HL-60/S4 treated with retinoic acid at 250 ng/mL for 4 days and 3 days (cell line): Measurements from ENCODE around the gene TNRC6C.

ENCODE experiments used
- in situ Hi-C: fragments of 300-500 bp; cut with MboI; formaldehyde crosslinking; loops from 2 replicates; pipeline ENCODE4 v1.7.0; 2022; ENCODE audit warnings: low sequenced_read_pairs

Gene TNRC6C

DNA sequence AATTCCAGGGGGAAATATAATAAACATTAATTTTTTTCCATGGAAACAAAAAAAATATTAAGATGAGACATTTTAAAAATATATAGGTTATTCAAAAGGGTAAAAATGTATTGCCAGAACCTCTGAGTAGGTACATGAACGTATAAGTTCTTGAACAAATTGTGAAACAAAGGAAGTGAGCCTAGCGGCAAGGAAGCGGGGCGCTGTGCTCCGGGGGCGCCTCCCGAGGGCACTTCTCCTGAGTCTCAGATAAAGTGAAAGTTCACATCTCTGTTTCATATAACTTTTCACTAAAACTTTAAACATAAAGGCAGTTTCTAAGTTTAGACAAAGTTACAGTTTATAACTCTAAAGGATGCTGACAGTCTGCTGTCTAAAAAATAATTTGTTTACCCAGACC, 52.3 kb downstream of the TNRC6C start:
- in situ Hi-C loops, result loop anchor here (5.0 to 10.0 kb wide), 2 partner anchors 238 to 466 kb away; no protein-coding TSS in a partner anchor

DNA sequence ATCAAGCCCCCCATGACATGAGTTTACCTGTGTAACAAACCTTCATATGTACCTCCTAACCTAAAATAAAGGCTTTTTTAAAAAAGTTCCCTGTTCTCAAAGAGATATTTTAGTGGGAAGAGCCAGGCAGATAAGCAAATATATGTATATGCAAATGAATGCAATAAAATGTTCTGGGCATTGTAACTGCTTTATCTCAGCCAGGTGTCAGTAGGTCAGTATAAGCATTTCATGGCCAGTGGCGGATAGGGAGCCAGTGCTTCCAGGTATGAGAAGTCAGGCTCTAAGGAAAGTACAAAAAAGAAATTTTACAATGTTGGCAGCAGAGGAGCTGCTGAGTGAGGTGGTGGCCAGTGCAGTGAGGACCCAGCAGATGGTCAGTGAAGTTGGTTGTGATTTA, 53.9 kb downstream of the TNRC6C start:
- in situ Hi-C loops, result loop anchor here (5.0 to 10.0 kb wide), 2 partner anchors 240 to 468 kb away; no protein-coding TSS in a partner anchor

DNA sequence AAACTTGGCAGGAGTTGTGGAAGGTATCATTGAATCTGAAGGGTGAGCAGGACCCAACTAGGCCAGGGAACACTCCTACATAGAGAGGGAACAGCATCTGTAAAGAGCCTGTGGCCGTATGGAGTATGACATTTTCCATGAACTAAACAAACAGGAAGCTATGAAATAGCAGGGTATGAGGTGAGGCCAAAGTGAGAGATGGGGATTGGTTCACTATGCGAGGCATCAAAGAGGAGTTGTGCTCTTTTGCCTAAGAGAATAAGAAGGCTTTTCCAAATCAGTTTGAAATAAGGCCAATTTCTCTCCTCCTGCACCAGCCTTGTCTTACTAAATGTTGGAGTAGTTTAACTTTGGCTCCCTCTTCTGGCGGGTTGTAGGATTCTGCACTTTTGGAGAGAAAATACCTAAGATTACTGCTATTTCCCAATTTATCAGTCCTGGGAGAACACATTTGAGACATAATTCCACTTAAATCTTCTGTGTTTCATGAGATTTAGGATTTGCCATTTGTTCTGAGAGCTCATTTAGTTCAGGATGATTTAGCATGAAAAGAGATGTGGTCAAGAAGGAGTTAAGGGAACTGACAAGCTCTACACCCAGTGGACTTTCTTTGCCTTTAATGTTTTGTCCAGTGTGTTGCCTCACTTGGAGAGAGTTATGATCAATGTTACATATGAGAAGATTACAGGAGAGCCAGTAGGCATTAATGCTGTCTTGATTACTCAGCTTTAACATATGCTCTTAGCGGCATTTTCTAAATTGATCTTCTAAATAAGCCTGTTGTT, 55.4 kb downstream of the TNRC6C start:
- in situ Hi-C loops, result loop anchor here (5.0 to 10.0 kb wide), 2 partner anchors 242 to 469 kb away; no protein-coding TSS in a partner anchor

DNA sequence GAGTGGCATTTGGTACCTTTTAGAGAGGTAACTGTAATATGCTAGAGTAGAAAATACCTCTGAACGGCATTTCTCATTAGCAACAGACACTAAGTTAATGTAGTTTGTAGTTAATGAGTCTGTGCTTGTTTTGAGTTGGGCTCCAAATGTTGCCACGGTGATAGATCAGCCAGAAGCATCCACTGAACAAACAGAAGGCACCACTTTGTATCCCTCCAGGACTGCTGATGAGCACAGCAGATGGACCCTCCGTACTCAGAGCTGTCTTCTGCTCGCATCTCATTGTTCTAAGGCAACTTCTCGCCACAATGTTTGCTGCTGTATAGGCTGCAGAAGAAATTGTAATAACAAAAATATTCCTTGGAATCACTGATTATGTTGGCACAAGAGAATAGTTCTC, 56.1 kb downstream of the TNRC6C start:
- in situ Hi-C loops, result loop anchor here (5.0 to 10.0 kb wide), 2 partner anchors 242 to 470 kb away; no protein-coding TSS in a partner anchor

DNA sequence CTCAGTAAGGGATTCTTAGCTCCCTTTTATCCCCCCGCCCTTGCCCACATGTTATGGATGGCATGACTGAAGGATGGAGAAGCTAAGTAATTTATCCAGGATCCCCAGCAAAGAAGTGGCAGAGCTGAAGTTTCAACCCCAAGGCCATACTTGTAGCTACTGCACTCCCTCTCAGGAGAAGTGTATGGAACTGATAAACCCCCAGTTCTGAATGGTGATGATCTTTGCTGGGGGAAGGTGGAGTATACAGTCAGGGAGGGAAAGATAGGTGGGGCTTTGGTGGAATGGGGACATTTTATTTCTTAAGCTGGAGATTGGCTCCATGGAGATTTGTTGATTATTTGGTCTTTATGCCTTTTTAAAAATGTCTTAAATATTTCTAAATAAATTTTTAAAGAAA, 58.3 kb downstream of the TNRC6C start:
- in situ Hi-C loops, result loop anchor here (10.0 kb wide), 1 partner anchor 472 kb away; no protein-coding TSS in a partner anchor

DNA sequence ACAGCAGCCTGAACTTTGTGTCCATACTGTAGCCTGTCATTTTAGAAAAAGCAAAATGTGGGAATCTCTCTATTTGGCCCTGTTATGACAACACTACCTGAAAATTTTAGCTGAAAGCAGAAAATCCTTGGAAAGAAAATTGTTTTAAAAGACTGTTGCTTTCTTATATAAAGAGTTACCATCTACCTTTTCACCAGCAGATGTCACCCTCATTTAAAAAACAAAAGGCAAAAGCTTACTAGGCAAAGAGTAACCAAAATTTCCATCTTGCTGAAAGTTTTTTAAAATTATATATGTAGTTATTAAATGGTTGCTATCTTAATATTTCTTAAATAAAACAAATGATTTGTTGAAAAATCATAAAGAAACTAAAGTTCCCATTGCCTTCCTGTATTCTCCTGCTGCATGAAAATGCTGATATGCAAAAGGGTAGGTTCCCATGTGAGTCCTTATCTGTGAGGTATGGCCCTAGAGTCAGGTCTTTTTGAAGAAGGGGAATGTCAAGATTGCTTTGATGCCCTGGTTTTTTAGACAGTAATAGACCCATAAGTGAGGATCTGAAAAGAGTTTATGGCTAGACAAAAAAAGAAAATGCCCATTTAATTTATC, 61.0 kb downstream of the TNRC6C start:
- in situ Hi-C loops, result loop anchor here (10.0 kb wide), 1 partner anchor 475 kb away; no protein-coding TSS in a partner anchor

DNA sequence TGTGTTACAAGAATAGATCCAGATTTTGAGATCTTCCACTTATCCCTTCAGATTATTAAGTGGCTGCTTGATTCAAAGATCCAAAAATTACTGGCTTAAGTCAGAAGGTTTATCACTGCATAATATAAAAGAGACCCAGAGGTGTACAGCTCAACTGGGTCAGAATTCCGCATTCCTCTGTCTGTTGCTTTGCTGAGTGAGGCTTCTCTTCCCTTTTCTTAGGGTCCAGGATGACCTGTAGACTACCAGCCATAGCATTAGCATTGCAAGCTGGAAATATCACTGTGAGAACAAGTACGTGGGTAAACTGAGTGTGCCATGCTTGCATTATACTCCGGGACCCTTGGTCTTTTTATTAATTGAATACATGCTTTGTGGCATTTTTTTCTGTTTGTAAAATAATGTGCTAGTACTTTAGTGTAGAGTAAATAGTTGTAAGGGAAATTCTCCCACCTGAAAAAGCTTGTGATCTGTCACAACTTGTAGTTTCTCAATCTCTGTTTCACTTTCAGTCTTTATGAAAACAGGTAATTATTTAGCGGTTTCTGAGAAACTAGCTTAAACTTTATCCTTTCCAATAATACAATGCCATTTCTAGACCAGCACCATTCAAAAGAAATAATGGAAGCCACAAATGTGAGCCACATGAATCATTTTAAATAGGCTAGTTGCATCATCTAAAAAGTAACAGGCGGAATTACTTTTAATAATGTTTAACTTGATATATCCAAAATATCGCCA, 61.6 kb downstream of the TNRC6C start:
- in situ Hi-C loops, result loop anchor here (10.0 kb wide), 1 partner anchor 475 kb away; no protein-coding TSS in a partner anchor

DNA sequence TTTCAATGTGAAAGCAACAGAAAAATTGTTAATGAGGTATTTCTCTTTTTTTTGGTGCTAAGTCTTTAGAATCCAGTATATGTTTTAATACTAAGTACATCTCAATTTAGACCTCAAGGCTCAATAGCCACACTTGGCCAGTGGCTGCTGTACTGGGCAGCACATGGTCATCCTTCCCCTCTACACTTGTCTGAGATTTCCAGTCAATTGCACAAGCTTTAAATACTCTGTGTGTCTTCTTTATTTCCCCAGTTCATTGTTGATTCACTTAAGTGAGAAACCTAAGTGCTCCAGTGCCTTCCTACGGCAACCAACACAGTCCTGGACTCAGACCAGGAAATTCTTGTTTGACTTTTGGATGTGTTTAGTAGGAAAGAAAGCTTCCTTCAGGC, 62.2 kb downstream of the TNRC6C start:
- in situ Hi-C loops, result no loop called here

DNA sequence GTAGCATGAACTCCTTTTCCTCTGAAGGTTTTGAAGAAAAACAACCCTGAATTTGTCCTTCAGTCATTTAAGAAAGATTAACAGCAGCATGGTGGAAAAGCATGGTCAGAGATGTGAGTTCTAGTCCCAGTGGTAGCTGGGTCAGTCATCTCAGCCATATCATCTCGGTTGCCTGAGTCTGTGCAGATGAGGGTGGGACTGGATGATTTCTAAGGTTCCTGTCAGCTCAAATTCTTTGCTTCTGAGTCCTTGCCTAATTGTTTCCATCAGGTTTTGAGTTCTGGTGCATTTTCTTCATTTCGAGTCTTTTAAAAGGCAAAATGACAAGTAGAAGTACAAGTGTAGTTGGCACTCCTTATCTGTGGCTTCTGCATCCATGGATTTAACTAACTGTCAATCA, 63.9 kb downstream of the TNRC6C start:
- in situ Hi-C loops, result no loop called here

DNA sequence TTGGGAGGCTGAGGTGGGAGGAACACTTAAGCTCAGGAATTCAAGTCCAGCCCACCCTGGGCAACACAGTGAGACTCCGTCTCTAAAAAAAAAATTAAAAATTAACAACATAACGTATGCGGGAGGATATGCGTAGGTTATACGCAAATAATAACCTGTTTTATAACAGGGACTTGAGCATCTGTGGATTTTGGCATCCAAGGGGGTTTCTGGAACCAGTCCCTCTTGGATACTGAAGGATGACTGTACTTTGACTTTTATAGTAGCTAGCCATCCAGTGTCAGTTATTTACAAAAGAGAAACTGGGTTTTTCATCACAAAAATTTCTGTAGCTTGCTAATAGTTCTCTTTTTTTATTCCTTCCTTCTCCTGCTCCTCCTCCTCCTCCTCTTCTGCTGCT, 64.5 kb downstream of the TNRC6C start:
- in situ Hi-C loops, result no loop called here

DNA sequence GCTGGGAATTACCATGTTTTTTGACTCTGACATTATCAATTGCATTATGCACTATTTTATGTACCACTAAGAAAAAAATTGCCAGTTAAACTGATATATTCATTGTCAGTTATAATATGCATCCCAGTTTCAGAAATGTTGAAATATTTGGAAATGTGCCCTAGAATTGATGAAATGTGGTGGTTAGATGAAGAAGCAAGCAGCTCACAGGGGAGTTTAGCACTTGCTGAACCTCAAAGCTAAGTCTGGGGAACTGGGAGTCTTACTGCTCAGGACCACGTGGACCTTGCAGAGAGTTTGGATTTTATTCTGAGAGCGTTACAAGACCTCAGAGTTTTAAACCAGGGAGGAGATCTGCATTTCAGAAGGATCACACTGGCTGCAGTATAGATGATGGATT, 67.9 kb downstream of the TNRC6C start:
- in situ Hi-C loops, result no loop called here

DNA sequence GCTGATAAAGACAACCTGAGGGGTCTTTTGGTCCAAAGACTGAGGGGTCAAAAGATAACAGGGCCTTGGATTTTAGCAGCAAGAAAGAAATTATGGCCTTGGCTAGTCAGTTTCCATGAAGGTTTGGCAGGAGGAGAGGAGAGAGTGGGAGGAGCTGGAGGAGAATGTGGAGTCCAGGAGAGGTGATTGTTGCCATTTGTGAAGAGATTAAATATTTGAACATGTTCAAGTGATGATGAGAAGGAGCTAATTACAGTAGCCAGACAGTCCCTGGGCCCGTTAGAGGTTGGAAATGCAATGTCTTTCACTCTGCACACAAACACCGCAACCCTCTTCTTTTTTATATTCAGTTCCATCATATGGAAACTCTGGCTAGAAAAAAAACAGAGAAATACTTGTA, 68.6 kb downstream of the TNRC6C start:
- in situ Hi-C loops, result no loop called here

DNA sequence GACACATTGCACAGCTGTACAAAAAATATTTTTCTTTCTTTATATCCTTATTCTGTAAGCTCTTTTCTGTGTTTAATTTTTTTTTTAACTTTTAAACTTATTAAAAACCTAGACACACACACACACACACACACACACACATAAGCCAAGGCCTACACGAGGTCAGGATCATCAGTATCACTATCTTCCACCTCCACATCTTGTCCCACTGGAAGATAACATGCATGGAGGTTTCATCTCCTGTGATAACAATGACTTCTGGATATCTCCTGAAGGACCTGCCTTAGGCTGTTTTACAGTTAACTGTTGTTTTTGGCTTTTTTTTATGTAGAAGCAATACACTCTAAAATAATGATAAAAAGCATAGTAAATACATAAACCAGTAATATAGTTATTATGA, 71.2 kb downstream of the TNRC6C start:
- in situ Hi-C loops, result no loop called here

DNA sequence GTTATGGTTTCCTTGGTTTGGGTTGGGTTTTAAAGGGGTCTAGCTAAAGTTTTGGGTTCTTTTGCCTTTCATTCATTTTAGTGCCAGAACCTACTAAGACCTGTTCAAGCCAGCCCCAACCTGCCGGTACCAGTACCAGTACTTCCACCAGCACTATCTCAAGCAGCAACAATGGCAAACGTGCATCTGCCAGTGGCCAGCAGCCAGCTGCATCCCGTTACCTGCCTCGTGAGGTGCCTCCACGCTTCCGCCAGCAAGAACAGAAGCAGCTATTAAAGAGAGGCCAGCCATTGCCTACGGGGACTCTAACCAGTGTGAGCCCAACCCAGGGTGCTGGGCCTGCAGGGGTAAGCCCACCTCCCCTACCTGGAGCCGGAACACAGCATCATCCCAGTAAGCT, 72.9 kb downstream of the TNRC6C start:
- in situ Hi-C loops, result no loop called here

DNA sequence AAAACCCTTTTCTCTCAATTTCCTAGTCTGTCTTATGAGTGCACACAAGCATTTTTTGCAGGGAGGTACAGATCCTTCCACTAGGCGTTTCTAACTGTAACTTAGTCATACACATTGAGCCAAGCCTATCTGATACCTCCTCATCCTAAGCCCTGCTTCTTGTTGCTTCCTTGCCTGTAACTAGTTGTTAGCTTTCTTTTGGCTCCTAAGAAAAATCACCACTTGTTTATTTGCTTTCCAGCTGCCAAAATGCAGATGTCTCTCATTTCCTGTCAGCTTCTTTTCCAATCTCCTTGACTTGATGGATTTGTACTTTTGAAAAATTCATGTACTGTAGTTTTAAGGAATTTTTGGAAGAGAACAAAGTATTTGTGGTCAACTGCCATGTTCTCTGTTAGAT, 73.7 kb downstream of the TNRC6C start:
- in situ Hi-C loops, result no loop called here

DNA sequence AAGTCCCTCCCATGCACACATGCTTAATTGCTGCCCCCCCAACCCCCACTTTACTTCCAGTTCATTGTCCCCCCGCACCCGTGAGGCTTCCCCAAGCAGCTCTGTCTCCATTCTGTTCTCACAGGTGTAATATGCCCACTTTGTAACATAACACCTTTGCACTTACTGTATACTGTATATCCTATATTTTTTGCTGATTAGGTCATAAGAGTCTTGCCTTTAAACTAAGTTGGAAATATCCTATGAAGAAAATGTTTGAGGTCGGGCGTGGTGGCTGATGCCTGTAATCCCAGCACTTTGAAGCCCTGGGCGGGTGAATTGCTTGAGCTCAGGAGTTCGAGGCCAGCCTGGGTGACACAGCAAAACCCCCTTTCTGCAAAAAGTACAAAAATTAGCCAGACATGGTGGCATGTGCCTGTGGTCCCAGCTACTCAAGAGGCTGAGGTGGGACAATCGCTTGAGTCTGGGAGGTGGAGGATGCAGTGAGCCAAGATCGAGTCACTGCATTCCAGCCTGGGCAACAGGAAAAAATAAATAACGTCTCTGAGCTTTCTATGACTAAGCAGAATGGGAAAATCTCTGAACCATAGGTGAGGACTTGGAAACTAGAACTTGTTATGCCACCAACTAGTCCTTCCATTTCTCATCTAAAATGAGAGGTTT, 76.1 kb downstream of the TNRC6C start:
- in situ Hi-C loops, result no loop called here

DNA sequence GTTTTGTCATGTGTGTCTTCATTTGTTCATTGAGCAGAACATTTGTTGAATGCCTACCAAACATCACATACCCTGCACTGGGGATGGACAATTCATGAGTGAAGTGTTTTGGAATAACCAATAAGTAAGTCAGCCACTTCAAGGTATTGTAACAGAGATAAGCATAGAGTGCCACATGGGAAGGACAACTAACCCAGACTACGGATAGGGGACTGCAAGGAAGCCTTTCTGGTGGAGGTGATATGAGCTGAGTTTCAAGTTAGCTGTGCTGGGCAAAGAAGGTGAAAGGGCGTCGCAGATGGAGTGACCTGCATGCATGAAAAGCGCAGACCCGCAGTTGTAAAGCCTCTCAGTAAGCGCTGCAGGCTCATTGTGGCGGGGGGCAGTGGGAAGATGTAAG, 78.8 kb downstream of the TNRC6C start:
- in situ Hi-C loops, result no loop called here

DNA sequence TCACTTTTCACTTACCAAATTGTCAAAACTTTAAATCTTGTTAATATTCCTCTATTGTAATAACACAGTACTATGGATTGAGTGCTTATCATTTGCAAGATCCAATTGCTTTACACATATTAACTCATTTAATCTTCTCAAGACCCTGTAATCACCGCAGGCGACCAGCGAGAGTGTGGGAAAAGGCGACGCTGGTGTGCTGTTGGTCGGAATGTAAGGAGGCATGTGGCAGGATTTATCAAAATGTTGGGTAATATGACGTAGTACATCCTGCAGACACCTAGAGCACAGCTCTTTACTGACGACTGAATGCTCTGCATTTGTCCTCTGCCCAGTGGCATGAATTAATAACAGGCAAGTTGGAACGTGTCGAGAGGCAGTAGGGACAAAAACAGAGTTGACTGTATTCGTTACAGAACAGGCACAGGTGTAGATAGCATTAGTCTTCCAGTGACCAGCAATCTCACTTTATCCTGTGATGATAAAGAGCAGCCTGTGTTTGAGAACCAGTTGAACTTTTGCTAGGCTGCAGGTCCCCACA, 80.3 kb downstream of the TNRC6C start:
- in situ Hi-C loops, result no loop called here

DNA sequence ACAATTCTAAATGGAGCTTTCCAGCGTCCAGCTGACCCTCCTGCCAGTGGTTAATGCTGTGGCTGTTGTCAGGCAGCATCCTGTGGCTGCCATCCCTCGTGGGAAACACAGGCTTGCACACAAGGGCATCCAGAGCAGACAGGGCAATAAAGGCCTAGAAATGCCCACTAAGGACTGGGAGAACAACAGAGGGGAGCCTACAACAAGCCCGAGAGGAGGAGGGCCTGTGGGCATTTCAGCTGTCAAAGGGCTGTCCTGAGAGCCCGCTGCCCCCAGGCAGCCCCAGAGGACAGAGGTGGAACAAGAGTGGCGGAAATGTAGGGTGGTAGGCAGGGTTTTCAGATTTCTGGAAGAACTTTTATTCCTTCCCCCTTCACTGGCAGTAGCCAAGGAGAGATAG, 81.1 kb downstream of the TNRC6C start:
- in situ Hi-C loops, result no loop called here

DNA sequence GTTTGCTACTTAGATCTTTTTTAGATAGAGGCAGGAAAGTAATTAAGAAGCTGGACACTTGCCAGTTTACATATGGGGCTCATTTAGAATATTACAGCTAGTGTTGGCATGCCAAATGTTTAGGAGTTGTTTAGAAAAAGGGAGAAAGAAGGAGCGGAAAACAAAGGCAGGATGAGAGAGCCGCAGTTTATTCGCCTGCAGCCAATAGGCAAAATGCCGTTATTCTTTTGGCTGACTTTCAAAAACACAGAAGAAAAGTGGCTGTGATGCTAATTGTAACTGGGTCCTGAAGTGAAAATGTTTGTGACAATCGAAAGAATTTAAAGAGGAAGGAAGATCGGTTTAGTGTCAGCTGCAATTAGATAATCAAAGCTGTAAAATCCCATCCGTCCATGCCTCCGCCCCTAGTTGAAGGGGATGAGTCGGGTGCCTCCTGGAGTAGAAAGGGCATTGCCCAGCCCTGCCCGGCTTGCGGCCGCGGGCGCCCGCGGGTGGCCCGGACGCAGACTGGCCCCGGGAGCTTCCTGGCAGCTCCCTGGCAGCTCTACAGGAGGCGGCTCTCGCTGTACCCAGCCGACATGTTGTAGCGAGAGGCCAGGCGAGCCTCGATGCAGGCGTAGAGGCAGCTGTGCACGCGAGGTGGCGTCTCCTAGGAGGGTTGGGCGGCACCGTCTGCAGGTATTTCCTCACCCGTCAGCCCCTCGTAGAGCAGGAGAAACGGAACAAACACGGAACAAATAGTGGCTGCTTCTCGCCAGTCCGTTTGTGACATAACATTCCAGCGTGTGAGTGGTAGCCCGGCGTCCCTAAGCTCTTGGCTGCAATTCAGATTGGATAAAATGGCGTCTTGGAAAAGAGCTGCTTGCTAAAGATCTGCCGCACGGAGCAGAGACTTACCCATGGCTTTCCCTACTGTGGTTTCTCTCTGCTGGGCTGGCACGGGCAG, 82.2 kb downstream of the TNRC6C start:
- in situ Hi-C loops, result no loop called here
